Activated T-helper 1 cell treated with anti-CD3 and anti-CD28 coated beads, Interleukin-12 subunit alpha, Interleukin-12 subunit beta, Interleukin-2, Interleukin-4 antibody, amounts not matched to agents 30 ng/mL and 10 ng/mL and 1 ng/mL, durations not matched to agents 14 hours and 24 hours and 36 hours (primary cell): ENCODE measurements around the gene BDKRB1. TPM values are rescaled to one million over a fixed set of nuclear protein-coding genes. Genes with fewer than 3 reads are reported as not detected.

ENCODE experiments used
- DNase-seq: peaks from one replicate; pipeline ENCODE4 v3.0.0; 2021; ENCODE audit warnings: low spot score
- H3K27ac Mint-ChIP-seq: one replicate; pipeline ENCODE4 v1.8.0; 2021; ENCODE audit warnings: mild to moderate bottlenecking, mixed read lengths
- H3K27me3 Mint-ChIP-seq: one replicate; pipeline ENCODE4 v1.8.0; 2022; ENCODE audit warnings: mild to moderate bottlenecking, moderate library complexity, mixed read lengths; ENCODE audit not compliant: insufficient read depth
- H3K36me3 Mint-ChIP-seq: one replicate; pipeline ENCODE4 v1.8.0; 2021; ENCODE audit warnings: low read depth, mixed read lengths
- H3K4me1 Mint-ChIP-seq: one replicate; pipeline ENCODE4 v1.8.0; 2021; ENCODE audit warnings: low read depth, mixed read lengths
- H3K4me3 Mint-ChIP-seq: one replicate; pipeline ENCODE4 v1.8.0; 2021; ENCODE audit warnings: mild to moderate bottlenecking, moderate library complexity, mixed read lengths
- H3K9me3 Mint-ChIP-seq: one replicate; pipeline ENCODE4 v1.8.0; 2021; ENCODE audit warnings: mixed read lengths
- intact Hi-C: fragments of 100-400 bp; cut with micrococcal nuclease; formaldehyde crosslinking; loops from one replicate; pipeline ENCODE4 v1.15.1; 2024
- total RNA-seq: library from RNA; stranded (reverse); gene quantifications from 2 replicates; pipeline ENCODE4 v1.2.3, GENCODE V29; 2022

The BDKRB1 gene
- total RNA-seq, 1 donor from 2014 or later: not detected

GRCh38 chr14:96280104-96280503 lies 24.1 kb downstream of the BDKRB1 start:
- intact Hi-C loops: no loop called here
- H3K27me3 Mint-ChIP-seq: peaks cover 1% of the 10 kb centered on the region
- DNase-seq: no peak
- no peaks in the 10 kb centered on the region for H3K36me3 Mint-ChIP-seq
- no peak overlapping the region for H3K27ac Mint-ChIP-seq
- peaks cover 5% of the 10 kb centered on the region for H3K9me3 Mint-ChIP-seq
- H3K4me1 Mint-ChIP-seq: no peaks in the 10 kb centered on the region
- H3K4me3 Mint-ChIP-seq: no peak overlapping the region

GRCh38 chr14:96281486-96281885 lies 25.5 kb downstream of the BDKRB1 start:
- H3K27me3 Mint-ChIP-seq: peaks cover 1% of the 10 kb centered on the region
- no peak for DNase-seq
- peaks cover 5% of the 10 kb centered on the region for H3K36me3 Mint-ChIP-seq
- no peak overlapping the region for H3K27ac Mint-ChIP-seq
- H3K4me1 Mint-ChIP-seq: no peaks in the 10 kb centered on the region
- H3K9me3 Mint-ChIP-seq: peaks cover 5% of the 10 kb centered on the region
- no peak overlapping the region for H3K4me3 Mint-ChIP-seq
- intact Hi-C loops: no loop called here

GRCh38 chr14:96284008-96284407 lies 28.0 kb downstream of the BDKRB1 start:
- no peak overlapping the region for H3K27ac Mint-ChIP-seq
- no peak for DNase-seq
- H3K4me3 Mint-ChIP-seq: no peak overlapping the region
- intact Hi-C loops: no loop called here
- H3K27me3 Mint-ChIP-seq: no peaks in the 10 kb centered on the region
- H3K36me3 Mint-ChIP-seq: peaks cover 5% of the 10 kb centered on the region
- H3K4me1 Mint-ChIP-seq: no peaks in the 10 kb centered on the region
- no peaks in the 10 kb centered on the region for H3K9me3 Mint-ChIP-seq

GRCh38 chr14:96284430-96284829 lies 28.4 kb downstream of the BDKRB1 start:
- Mint-ChIP-seq H3K4me1 (no peaks in the 10 kb centered on the region), H3K4me3 (no peak overlapping the region), H3K9me3 (no peaks in the 10 kb centered on the region), H3K36me3 (peaks cover 6% of the 10 kb centered on the region), H3K27ac (no peak overlapping the region), H3K27me3 (no peaks in the 10 kb centered on the region)
- intact Hi-C loops: no loop called here
- DNase-seq: no peak

- Mint-ChIP-seq H3K27ac (no peak overlapping the region), H3K9me3 (no peaks in the 10 kb centered on the region), H3K36me3 (peaks cover 14% of the 10 kb centered on the region), H3K4me1 (no peaks in the 10 kb centered on the region), H3K27me3 (no peaks in the 10 kb centered on the region), H3K4me3 (no peak overlapping the region)
- intact Hi-C loops: no loop called here
- DNase-seq: no peak
Observed at GRCh38 chr14:96285667-96286066, 29.7 kb downstream of the BDKRB1 start.

GRCh38 chr14:96286251-96286650 lies 30.2 kb downstream of the BDKRB1 start:
- Mint-ChIP-seq H3K36me3 (peaks cover 14% of the 10 kb centered on the region), H3K27ac (no peak overlapping the region), H3K9me3 (no peaks in the 10 kb centered on the region), H3K4me3 (no peak overlapping the region), H3K4me1 (no peaks in the 10 kb centered on the region), H3K27me3 (no peaks in the 10 kb centered on the region)
- intact Hi-C loops: no loop called here
- no peak for DNase-seq

- intact Hi-C loops: no loop called here
- Mint-ChIP-seq H3K4me1 (no peaks in the 10 kb centered on the region), H3K9me3 (no peaks in the 10 kb centered on the region)
Observed at GRCh38 chr14:96287856-96288255, 31.8 kb downstream of the BDKRB1 start.

GRCh38 chr14:96294246-96294645 lies 38.2 kb downstream of the BDKRB1 start:
- H3K4me3 Mint-ChIP-seq: no peak overlapping the region
- intact Hi-C loops: no loop called here
- peaks cover 15% of the 10 kb centered on the region for H3K36me3 Mint-ChIP-seq
- H3K27me3 Mint-ChIP-seq: no peaks in the 10 kb centered on the region
- H3K4me1 Mint-ChIP-seq: no peaks in the 10 kb centered on the region
- H3K27ac Mint-ChIP-seq: no peak overlapping the region
- no peaks in the 10 kb centered on the region for H3K9me3 Mint-ChIP-seq
- DNase-seq: no peak

More at GRCh38 chr14:96287856-96288255, 31.8 kb downstream of the BDKRB1 start:
- DNase-seq: no peak
- Mint-ChIP-seq H3K4me3 (no peak overlapping the region), H3K27ac (no peak overlapping the region), H3K36me3 (peaks cover 14% of the 10 kb centered on the region), H3K27me3 (no peaks in the 10 kb centered on the region)

GRCh38 chr14:96297000-96297399 lies 41.0 kb downstream of the BDKRB1 start:
- intact Hi-C loops: loop anchor here (1.0 to 5.0 kb wide), 2 partner anchors 127 to 205 kb away; partner anchors contain the start of gene PAPOLA
- H3K27ac Mint-ChIP-seq: no peak overlapping the region
- no peaks in the 10 kb centered on the region for H3K27me3 Mint-ChIP-seq
- H3K4me1 Mint-ChIP-seq: no peaks in the 10 kb centered on the region
- no peaks in the 10 kb centered on the region for H3K9me3 Mint-ChIP-seq
- no peak for DNase-seq
- H3K36me3 Mint-ChIP-seq: peaks cover 11% of the 10 kb centered on the region
- no peak overlapping the region for H3K4me3 Mint-ChIP-seq

GRCh38 chr14:96297997-96298515 lies 42.0 kb downstream of the BDKRB1 start:
- H3K4me3 Mint-ChIP-seq: no peak overlapping the region
- H3K27me3 Mint-ChIP-seq: no peaks in the 10 kb centered on the region
- no peaks in the 10 kb centered on the region for H3K4me1 Mint-ChIP-seq
- no peak for DNase-seq
- H3K27ac Mint-ChIP-seq: no peak overlapping the region
- H3K36me3 Mint-ChIP-seq: peaks cover 13% of the 10 kb centered on the region
- no peaks in the 10 kb centered on the region for H3K9me3 Mint-ChIP-seq
- intact Hi-C loops: loop anchor here (1.0 to 5.0 kb wide), 2 partner anchors 126 to 204 kb away; partner anchors contain the start of gene PAPOLA

- H3K27me3 Mint-ChIP-seq: no peaks in the 10 kb centered on the region
- H3K36me3 Mint-ChIP-seq: peaks cover 13% of the 10 kb centered on the region
- H3K4me1 Mint-ChIP-seq: no peaks in the 10 kb centered on the region
- no peaks in the 10 kb centered on the region for H3K9me3 Mint-ChIP-seq
- no peak overlapping the region for H3K4me3 Mint-ChIP-seq
- no peak for DNase-seq
- intact Hi-C loops: loop anchor here (5.0 kb wide), 1 partner anchor 203 kb away; the partner anchor contains the start of gene PAPOLA
- no peak overlapping the region for H3K27ac Mint-ChIP-seq
Observed at GRCh38 chr14:96299441-96299840, 43.4 kb downstream of the BDKRB1 start.

GRCh38 chr14:96303981-96304380 lies 48.0 kb downstream of the BDKRB1 start:
- Mint-ChIP-seq H3K4me1 (no peaks in the 10 kb centered on the region), H3K9me3 (no peaks in the 10 kb centered on the region), H3K27ac (no peak overlapping the region), H3K4me3 (no peak overlapping the region), H3K36me3 (peaks cover 18% of the 10 kb centered on the region), H3K27me3 (no peaks in the 10 kb centered on the region)
- DNase-seq: no peak
- intact Hi-C loops: no loop called here

- H3K4me3 Mint-ChIP-seq: no peak overlapping the region
- intact Hi-C loops: no loop called here
- no peak overlapping the region for H3K27ac Mint-ChIP-seq
- no peaks in the 10 kb centered on the region for H3K4me1 Mint-ChIP-seq
- H3K27me3 Mint-ChIP-seq: no peaks in the 10 kb centered on the region
- peaks cover 17% of the 10 kb centered on the region for H3K36me3 Mint-ChIP-seq
- no peaks in the 10 kb centered on the region for H3K9me3 Mint-ChIP-seq
- no peak for DNase-seq
Observed at GRCh38 chr14:96304956-96305355, 48.9 kb downstream of the BDKRB1 start.

- Mint-ChIP-seq H3K4me3 (no peak overlapping the region), H3K27ac (no peak overlapping the region), H3K27me3 (no peaks in the 10 kb centered on the region), H3K4me1 (no peaks in the 10 kb centered on the region), H3K36me3 (peaks cover 20% of the 10 kb centered on the region), H3K9me3 (no peaks in the 10 kb centered on the region)
- no peak for DNase-seq
- intact Hi-C loops: no loop called here
Observed at GRCh38 chr14:96307434-96307833, 51.4 kb downstream of the BDKRB1 start.
